ENCODE data around the gene B4GALT2.

GRCh38 chr1:43975249-43975961 lies 3.6 kb upstream of the B4GALT2 start:
- TF ChIP-seq, protein P1, sequence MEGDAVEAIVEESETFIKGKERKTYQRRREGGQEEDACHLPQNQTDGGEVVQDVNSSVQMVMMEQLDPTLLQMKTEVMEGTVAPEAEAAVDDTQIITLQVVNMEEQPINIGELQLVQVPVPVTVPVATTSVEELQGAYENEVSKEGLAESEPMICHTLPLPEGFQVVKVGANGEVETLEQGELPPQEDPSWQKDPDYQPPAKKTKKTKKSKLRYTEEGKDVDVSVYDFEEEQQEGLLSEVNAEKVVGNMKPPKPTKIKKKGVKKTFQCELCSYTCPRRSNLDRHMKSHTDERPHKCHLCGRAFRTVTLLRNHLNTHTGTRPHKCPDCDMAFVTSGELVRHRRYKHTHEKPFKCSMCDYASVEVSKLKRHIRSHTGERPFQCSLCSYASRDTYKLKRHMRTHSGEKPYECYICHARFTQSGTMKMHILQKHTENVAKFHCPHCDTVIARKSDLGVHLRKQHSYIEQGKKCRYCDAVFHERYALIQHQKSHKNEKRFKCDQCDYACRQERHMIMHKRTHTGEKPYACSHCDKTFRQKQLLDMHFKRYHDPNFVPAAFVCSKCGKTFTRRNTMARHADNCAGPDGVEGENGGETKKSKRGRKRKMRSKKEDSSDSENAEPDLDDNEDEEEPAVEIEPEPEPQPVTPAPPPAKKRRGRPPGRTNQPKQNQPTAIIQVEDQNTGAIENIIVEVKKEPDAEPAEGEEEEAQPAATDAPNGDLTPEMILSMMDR (conservative IDR thresholded peaks at IDR 0.05) = no peak
- no peak for TF ChIP-seq EZH2 (IDR thresholded peaks at IDR 0.05; ENCODE audit: low read depth)
